Skeletal muscle satellite cell (primary cell): Measurements from ENCODE around the gene MYH9.
"Not testable (repeated sequence)": the region's sequence is repeated elsewhere in the genome, so short reads cannot be mapped to it uniquely, and the experiment has no call there.

ENCODE experiments used
- H3K27me3 ChIP-seq: 2 replicates; pipeline ENCODE4 v1.7.0; 2013; ENCODE audit warnings: low read length; ENCODE audit not compliant: control insufficient read depth, insufficient read depth
- H3K36me3 ChIP-seq: 2 replicates; pipeline ENCODE4 v1.7.0; 2013; ENCODE audit warnings: mild to moderate bottlenecking, control low read depth, low read length; ENCODE audit not compliant: insufficient read depth
- H3K4me1 ChIP-seq: 2 replicates; pipeline ENCODE4 v1.7.0; 2013; ENCODE audit warnings: low read length; ENCODE audit not compliant: control insufficient read depth, insufficient read depth
- H3K4me2 ChIP-seq: 2 replicates; pipeline ENCODE4 v1.7.0; 2013; ENCODE audit warnings: mild to moderate bottlenecking, low read length
- H3K4me3 ChIP-seq: 2 replicates; pipeline ENCODE4 v1.7.0; 2013; ENCODE audit warnings: low read length
- H3K9ac ChIP-seq: 2 replicates; pipeline ENCODE4 v1.7.0; 2013; ENCODE audit warnings: mild to moderate bottlenecking, low read depth, low read length, moderate library complexity
- H3K9me3 ChIP-seq: replicated peaks from 2 replicates; pipeline ENCODE4 v1.7.0; 2013; ENCODE audit warnings: mild to moderate bottlenecking, control low read depth, low read length

The MYH9 gene

GRCh38 chr22:36258701-36259614 lies 128.8 kb downstream of the MYH9 start:
- no peak overlapping the region for H3K4me3 ChIP-seq

GRCh38 chr22:36257948-36258670 lies 129.7 kb downstream of the MYH9 start:
- no peak overlapping the region for H3K4me3 ChIP-seq
- no peaks in the 10 kb centered on the region for H3K36me3 ChIP-seq

More at GRCh38 chr22:36258701-36259614, 128.8 kb downstream of the MYH9 start:
- Histone ChIP-seq H3K9me3 (no peaks in the 10 kb centered on the region), H3K36me3 (no peaks in the 10 kb centered on the region), H3K4me1 (peaks cover 9% of the 10 kb centered on the region), H3K9ac (no peak overlapping the region), H3K4me2 (no peak overlapping the region), H3K27me3 (no peaks in the 10 kb centered on the region)

GRCh38 chr22:36257308-36257707 lies 130.5 kb downstream of the MYH9 start:
- H3K4me2 ChIP-seq = no peak overlapping the region
- H3K4me1 ChIP-seq = peaks cover 20% of the 10 kb centered on the region
- H3K4me3 ChIP-seq = no peak overlapping the region
- no peaks in the 10 kb centered on the region for H3K27me3 ChIP-seq
- H3K36me3 ChIP-seq = no peaks in the 10 kb centered on the region
- no peaks in the 10 kb centered on the region for H3K9me3 ChIP-seq
- H3K9ac ChIP-seq = no peak overlapping the region

More at GRCh38 chr22:36257948-36258670, 129.7 kb downstream of the MYH9 start:
- Histone ChIP-seq H3K9ac (no peak overlapping the region), H3K9me3 (no peaks in the 10 kb centered on the region), H3K4me1 (peaks cover 13% of the 10 kb centered on the region), H3K27me3 (no peaks in the 10 kb centered on the region), H3K4me2 (no peak overlapping the region)

GRCh38 chr22:36256478-36256877 lies 131.3 kb downstream of the MYH9 start:
- no peak overlapping the region for H3K9ac ChIP-seq
- H3K4me1 ChIP-seq = peaks cover 20% of the 10 kb centered on the region
- H3K4me3 ChIP-seq = no peak overlapping the region
- no peaks in the 10 kb centered on the region for H3K36me3 ChIP-seq
- no peaks in the 10 kb centered on the region for H3K27me3 ChIP-seq
- no peaks in the 10 kb centered on the region for H3K9me3 ChIP-seq
- no peak overlapping the region for H3K4me2 ChIP-seq

GRCh38 chr22:36255572-36255971 lies 132.2 kb downstream of the MYH9 start:
- not testable (repeated sequence) for H3K27me3 ChIP-seq, H3K9ac ChIP-seq, H3K4me3 ChIP-seq, H3K4me2 ChIP-seq, H3K36me3 ChIP-seq, H3K9me3 ChIP-seq
- peaks cover 20% of the 10 kb centered on the region for H3K4me1 ChIP-seq

GRCh38 chr22:36253523-36254490 lies 134.0 kb downstream of the MYH9 start:
- Histone ChIP-seq H3K4me2 (peak overlapping the region; percentile 77), H3K27me3 (no peaks in the 10 kb centered on the region), H3K4me1 (peaks cover 20% of the 10 kb centered on the region), H3K9ac (peak overlapping the region; percentile 12), H3K4me3 (peak overlapping the region; percentile 51), H3K36me3 (no peaks in the 10 kb centered on the region), H3K9me3 (no peaks in the 10 kb centered on the region)

- H3K36me3 ChIP-seq = no peaks in the 10 kb centered on the region
- peak within 1 kb of the TSS; percentile 77 for H3K4me2 ChIP-seq
- H3K4me1 ChIP-seq = peaks cover 20% of the 10 kb centered on the region
- peak within 1 kb of the TSS; percentile 12 for H3K9ac ChIP-seq
- no peaks in the 10 kb centered on the region for H3K9me3 ChIP-seq
- peak within 1 kb of the TSS; percentile 51 for H3K4me3 ChIP-seq
- no peaks in the 10 kb centered on the region for H3K27me3 ChIP-seq
These were observed 134.8 kb downstream of the MYH9 start, which contains the start of gene APOL1 for GRCh38 chr22:36252754-36253522. APOL1 (plus strand) TSS chr22:36253133; CDS start chr22:36254956, 1,823 bp downstream.

- not testable (repeated sequence) for H3K27me3 ChIP-seq, H3K4me3 ChIP-seq, H3K36me3 ChIP-seq, H3K9me3 ChIP-seq, H3K4me2 ChIP-seq, H3K9ac ChIP-seq
- peaks cover 20% of the 10 kb centered on the region for H3K4me1 ChIP-seq
These were observed 135.7 kb downstream of the MYH9 start for GRCh38 chr22:36251979-36252608.

GRCh38 chr22:36250292-36250960 lies 137.3 kb downstream of the MYH9 start:
- not testable (repeated sequence) for H3K9ac ChIP-seq, H3K4me2 ChIP-seq, H3K27me3 ChIP-seq, H3K9me3 ChIP-seq, H3K4me3 ChIP-seq, H3K36me3 ChIP-seq
- H3K4me1 ChIP-seq = peaks cover 20% of the 10 kb centered on the region

GRCh38 chr22:36249160-36249559 lies 138.6 kb downstream of the MYH9 start:
- Histone ChIP-seq H3K9me3 (no peaks in the 10 kb centered on the region), H3K4me1 (peaks cover 27% of the 10 kb centered on the region), H3K4me2 (no peak overlapping the region), H3K27me3 (no peaks in the 10 kb centered on the region), H3K4me3 (no peak overlapping the region), H3K36me3 (no peaks in the 10 kb centered on the region), H3K9ac (no peak overlapping the region)
